Activated CD8-positive, alpha-beta T cell treated with anti-CD3 and anti-CD28 coated beads for 36 hours (primary cell): Measurements from ENCODE around the gene RNF150. TPM values are rescaled to one million over a fixed set of nuclear protein-coding genes. Genes with fewer than 3 reads are reported as not detected.

Experiments
- ATAC-seq: fragments of 200-7000 bp; cut with Tn5 transposase; one replicate; pipeline ENCODE4 v1.10.0; 2021; ENCODE audit warnings: mild to moderate bottlenecking, moderate library complexity
- CTCF ChIA-PET: fragments of 350-600 bp; sonication (Branson Sonifier 250); formaldehyde crosslinking; loops from one replicate; lab custom pipeline; 2021; ENCODE audit warnings: antibody characterized with exemption; lab: Charles Lee
- POLR2A ChIA-PET: fragments of 350-600 bp; sonication (Branson Sonifier 250); formaldehyde crosslinking; loops from one replicate; lab custom pipeline; 2021; ENCODE audit warnings: antibody characterized with exemption; lab: Charles Lee
- DNase-seq: peaks from one replicate; pipeline ENCODE4 v3.0.0-alpha.2; 2020
- H3K27ac Mint-ChIP-seq: one replicate; pipeline ENCODE4 v1.8.0; 2021; ENCODE audit warnings: mild to moderate bottlenecking, mixed read lengths
- H3K27me3 Mint-ChIP-seq: one replicate; pipeline ENCODE4 v1.8.0; 2021; ENCODE audit warnings: mixed read lengths
- H3K36me3 Mint-ChIP-seq: one replicate; pipeline ENCODE4 v1.8.0; 2021; ENCODE audit warnings: low read depth, mixed read lengths
- H3K4me1 Mint-ChIP-seq: one replicate; pipeline ENCODE4 v1.8.0; 2021; ENCODE audit warnings: low read depth, mixed read lengths
- H3K4me3 Mint-ChIP-seq: one replicate; pipeline ENCODE4 v1.8.0; 2021; ENCODE audit warnings: mild to moderate bottlenecking, moderate library complexity, mixed read lengths
- H3K9me3 Mint-ChIP-seq: one replicate; pipeline ENCODE4 v1.8.0; 2021; ENCODE audit warnings: mixed read lengths
- intact Hi-C: fragments of 100-400 bp; cut with micrococcal nuclease; formaldehyde crosslinking; loops from one replicate; pipeline ENCODE4 v1.10.0; 2022
- total RNA-seq, 2 experiments: library from RNA; stranded (reverse); gene quantifications; one replicate each; pipeline ENCODE4 v1.2.3, GENCODE V29; 2021
- TF ChIP-seq, protein P1 (sequence below): fragments of 200-600 bp; IDR thresholded peaks from one replicate; pipeline ENCODE4 v1.8.0; 2022; ENCODE audit warnings: antibody characterized with exemption, mild to moderate bottlenecking

Gene RNF150
- total RNA-seq, 2 experiments from 2014 or later: 0.09 to 0.43 TPM

DNA sequence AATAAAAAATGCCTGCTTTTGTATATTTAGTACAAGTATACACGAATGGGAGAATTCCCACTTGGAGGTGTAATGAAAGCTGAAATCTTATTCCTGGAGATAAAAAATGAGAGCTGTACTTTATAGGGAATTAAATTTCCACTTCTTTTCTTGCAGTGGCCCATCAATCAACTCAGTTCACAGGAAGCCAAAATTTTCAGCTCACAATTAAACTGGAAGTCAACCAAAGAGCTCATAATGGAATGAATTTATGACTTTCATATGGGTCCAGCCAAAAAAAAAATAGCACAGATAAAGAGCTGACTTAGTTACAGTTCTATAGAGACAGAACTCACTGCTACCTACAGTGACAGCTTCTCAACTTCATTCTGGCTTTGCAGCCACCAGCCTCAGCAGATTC is 261.9 kb downstream of the RNF150 start:
- ChIA-PET CTCF (interaction anchor here (1.0 kb wide), 1 partner anchor 259 kb away, joined by 3 read pairs; no protein-coding TSS in a partner anchor), POLR2A (no interaction called here)
- H3K9me3 Mint-ChIP-seq: no peaks in the 10 kb centered on the region

DNA sequence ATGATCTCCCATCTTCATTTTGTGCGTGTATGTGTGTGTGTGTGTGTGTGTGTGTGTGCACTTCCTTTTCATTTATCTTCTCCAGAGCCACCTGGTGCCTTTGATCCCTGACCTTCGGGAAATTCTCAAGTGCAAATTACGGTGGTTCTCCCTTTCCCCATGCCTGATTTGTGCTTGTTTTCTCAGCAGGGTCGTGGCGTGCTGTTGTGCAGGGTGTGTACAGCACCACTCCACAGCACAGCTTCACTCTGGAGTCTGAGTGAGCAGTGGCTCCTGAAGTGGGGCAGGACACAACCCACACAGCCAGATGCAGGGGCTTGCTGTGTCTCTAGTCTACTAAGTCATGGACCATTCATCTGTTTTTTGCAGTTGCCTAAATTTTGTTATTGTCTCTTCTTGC is 262.8 kb downstream of the RNF150 start:
- intact Hi-C loops: no loop called here
- no peaks in the 10 kb centered on the region for H3K9me3 Mint-ChIP-seq
- no peaks in the 10 kb centered on the region for H3K4me1 Mint-ChIP-seq
- peaks cover 3% of the 10 kb centered on the region for H3K27me3 Mint-ChIP-seq
- ATAC-seq (no peak), DNase-seq (no peak)
- TF ChIP-seq, protein P1, sequence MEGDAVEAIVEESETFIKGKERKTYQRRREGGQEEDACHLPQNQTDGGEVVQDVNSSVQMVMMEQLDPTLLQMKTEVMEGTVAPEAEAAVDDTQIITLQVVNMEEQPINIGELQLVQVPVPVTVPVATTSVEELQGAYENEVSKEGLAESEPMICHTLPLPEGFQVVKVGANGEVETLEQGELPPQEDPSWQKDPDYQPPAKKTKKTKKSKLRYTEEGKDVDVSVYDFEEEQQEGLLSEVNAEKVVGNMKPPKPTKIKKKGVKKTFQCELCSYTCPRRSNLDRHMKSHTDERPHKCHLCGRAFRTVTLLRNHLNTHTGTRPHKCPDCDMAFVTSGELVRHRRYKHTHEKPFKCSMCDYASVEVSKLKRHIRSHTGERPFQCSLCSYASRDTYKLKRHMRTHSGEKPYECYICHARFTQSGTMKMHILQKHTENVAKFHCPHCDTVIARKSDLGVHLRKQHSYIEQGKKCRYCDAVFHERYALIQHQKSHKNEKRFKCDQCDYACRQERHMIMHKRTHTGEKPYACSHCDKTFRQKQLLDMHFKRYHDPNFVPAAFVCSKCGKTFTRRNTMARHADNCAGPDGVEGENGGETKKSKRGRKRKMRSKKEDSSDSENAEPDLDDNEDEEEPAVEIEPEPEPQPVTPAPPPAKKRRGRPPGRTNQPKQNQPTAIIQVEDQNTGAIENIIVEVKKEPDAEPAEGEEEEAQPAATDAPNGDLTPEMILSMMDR: no peak
- POLR2A ChIA-PET: no interaction called here
- no peak overlapping the region for H3K27ac Mint-ChIP-seq
- no peak overlapping the region for H3K4me3 Mint-ChIP-seq
- CTCF ChIA-PET: interaction anchor here (0.8 kb wide), 1 partner anchor 263 kb away, joined by 3 read pairs; no protein-coding TSS in a partner anchor
- H3K36me3 Mint-ChIP-seq: no peaks in the 10 kb centered on the region

More for the DNA sequence above, 261.9 kb downstream of the RNF150 start:
- Mint-ChIP-seq H3K36me3 (no peaks in the 10 kb centered on the region), H3K27ac (no peak overlapping the region), H3K4me1 (no peaks in the 10 kb centered on the region), H3K4me3 (no peak overlapping the region), H3K27me3 (peaks cover 3% of the 10 kb centered on the region)
- intact Hi-C loops: no loop called here
- TF ChIP-seq, protein P1: no peak
- ATAC-seq: no peak
- no peak for DNase-seq

DNA sequence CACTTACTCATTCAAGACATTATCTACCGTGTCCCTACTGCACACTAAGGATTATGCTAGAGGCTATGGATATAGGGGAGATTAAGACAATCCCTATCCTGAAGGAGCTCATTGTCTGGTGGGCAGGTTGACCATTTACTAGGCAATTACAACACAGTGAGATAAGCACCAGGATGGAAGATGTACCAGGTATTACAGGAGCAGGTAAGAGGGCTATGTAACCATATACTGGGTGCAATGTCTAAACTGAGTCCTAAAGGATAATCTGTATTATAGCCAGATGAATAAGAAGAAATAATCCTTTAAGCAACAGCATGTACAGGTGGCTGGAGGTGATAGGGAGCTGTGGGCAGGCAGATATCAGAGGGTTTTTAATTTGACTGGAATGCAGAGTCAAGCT is 263.8 kb downstream of the RNF150 start:
- CTCF ChIA-PET: interaction anchor here (0.8 to 1.5 kb wide), 2 partner anchors 20 to 264 kb away, joined by 3 read pairs; no protein-coding TSS in a partner anchor
- no peak for ATAC-seq
- TF ChIP-seq, protein P1: no peak
- POLR2A ChIA-PET: no interaction called here
- no peak overlapping the region for H3K27ac Mint-ChIP-seq
- no peak overlapping the region for H3K4me3 Mint-ChIP-seq
- no peaks in the 10 kb centered on the region for H3K4me1 Mint-ChIP-seq
- no peaks in the 10 kb centered on the region for H3K9me3 Mint-ChIP-seq
- H3K36me3 Mint-ChIP-seq: no peaks in the 10 kb centered on the region
- H3K27me3 Mint-ChIP-seq: peaks cover 3% of the 10 kb centered on the region
- intact Hi-C loops: no loop called here
- DNase-seq: no peak

DNA sequence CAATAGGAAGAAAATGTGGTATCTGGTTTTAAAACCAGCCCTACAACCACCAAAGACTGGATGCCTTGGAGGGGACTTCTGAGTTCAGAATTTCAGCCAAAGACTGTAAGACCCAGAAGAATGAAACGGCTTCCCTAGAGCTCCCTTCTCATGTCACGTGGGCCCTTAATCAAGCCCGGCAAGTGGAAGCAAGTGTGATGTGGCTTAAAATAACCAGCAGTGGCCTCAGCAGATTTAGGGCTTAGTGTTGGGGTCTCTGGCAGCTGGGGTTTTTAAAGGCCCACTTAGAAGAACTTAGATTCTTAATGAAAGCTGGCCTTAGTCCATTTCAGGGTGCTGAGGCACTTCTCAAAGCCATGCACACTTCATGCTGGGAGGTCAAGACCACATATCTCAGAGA is 265.9 kb downstream of the RNF150 start:
- intact Hi-C loops: no loop called here
- no peak for DNase-seq
- Mint-ChIP-seq H3K27me3 (peaks cover 4% of the 10 kb centered on the region), H3K4me3 (no peak overlapping the region), H3K9me3 (no peaks in the 10 kb centered on the region), H3K36me3 (no peaks in the 10 kb centered on the region), H3K27ac (no peak overlapping the region), H3K4me1 (no peaks in the 10 kb centered on the region)
- POLR2A ChIA-PET: no interaction called here
- ATAC-seq: no peak
- CTCF ChIA-PET: interaction anchor here (1.5 kb wide), 1 partner anchor 17 kb away, joined by 5 read pairs; no protein-coding TSS in a partner anchor
- TF ChIP-seq, protein P1: no peak

DNA sequence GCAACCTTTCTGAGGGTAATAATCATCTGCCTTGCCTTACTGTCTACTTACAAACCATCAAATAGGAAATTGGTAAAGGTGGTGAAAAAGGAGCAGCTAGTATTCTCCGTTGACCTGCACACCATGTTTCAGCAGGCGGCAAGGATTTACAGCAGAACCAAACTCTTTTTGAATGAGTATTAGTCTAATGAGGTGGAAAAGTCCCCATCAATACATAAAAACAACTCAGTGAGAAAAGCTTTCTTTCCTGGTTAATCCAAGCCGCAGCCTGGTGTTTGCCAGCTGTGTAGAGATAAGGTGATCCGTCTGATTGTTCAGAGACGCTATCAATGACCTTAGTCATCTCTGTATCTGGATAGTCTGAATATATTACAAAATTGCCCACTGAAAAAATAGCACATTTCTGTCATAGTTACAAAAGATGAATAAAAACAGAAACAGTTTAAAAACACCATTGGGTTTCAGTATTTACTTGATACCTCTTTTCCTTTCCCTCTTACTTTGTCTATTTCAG is 266.7 kb downstream of the RNF150 start:
- no peak overlapping the region for H3K27ac Mint-ChIP-seq
- H3K4me1 Mint-ChIP-seq: no peaks in the 10 kb centered on the region
- H3K27me3 Mint-ChIP-seq: peaks cover 9% of the 10 kb centered on the region
- no peaks in the 10 kb centered on the region for H3K36me3 Mint-ChIP-seq
- H3K9me3 Mint-ChIP-seq: no peaks in the 10 kb centered on the region
- TF ChIP-seq, protein P1: no peak
- DNase-seq (no peak), ATAC-seq (no peak)
- H3K4me3 Mint-ChIP-seq: no peak overlapping the region
- ChIA-PET CTCF (interaction anchor here (1.5 kb wide), 1 partner anchor 18 kb away, joined by 5 read pairs; no protein-coding TSS in a partner anchor), POLR2A (no interaction called here)
- intact Hi-C loops: no loop called here
